Measurements from ENCODE around the gene AMIGO1.
"Not testable (repeated sequence)": the region's sequence is repeated elsewhere in the genome, so short reads cannot be mapped to it uniquely, and the experiment has no call there.

The AMIGO1 gene

GRCh38 chr1:109483672-109484518 is 25.6 kb downstream of the AMIGO1 start, which contains the start of gene ATXN7L2:
Gene ATXN7L2 (plus strand): TSS chr1:109483905. CDS start chr1:109483954, 49 bp downstream.
- DNase-seq (ENCODE audit: low read depth) = peak; percentile 88

- no peak for DNase-seq (ENCODE audit: low read depth)
These were observed 26.5 kb downstream of the AMIGO1 start for GRCh38 chr1:109482791-109483671.

GRCh38 chr1:109482242-109482641 is 27.3 kb downstream of the AMIGO1 start:
- no peak for DNase-seq (ENCODE audit: low read depth)

- DNase-seq (ENCODE audit: low read depth) = no peak
These were observed 27.9 kb downstream of the AMIGO1 start for GRCh38 chr1:109481646-109482045.

GRCh38 chr1:109479901-109480300 is 29.6 kb downstream of the AMIGO1 start:
- no peak for DNase-seq (ENCODE audit: low read depth)

- no peak for DNase-seq (ENCODE audit: low read depth)
These were observed 30.2 kb downstream of the AMIGO1 start for GRCh38 chr1:109479311-109479710.

- no peak for DNase-seq (ENCODE audit: low read depth)
These were observed 30.7 kb downstream of the AMIGO1 start for GRCh38 chr1:109478806-109479205.

- no peak for DNase-seq (ENCODE audit: low read depth)
These were observed 31.7 kb downstream of the AMIGO1 start for GRCh38 chr1:109477821-109478220.

GRCh38 chr1:109476825-109477224 is 32.7 kb downstream of the AMIGO1 start:
- no peak for DNase-seq (ENCODE audit: low read depth)

- DNase-seq (ENCODE audit: low read depth) = no peak
These were observed 34.3 kb downstream of the AMIGO1 start for GRCh38 chr1:109475261-109475660.

GRCh38 chr1:109474697-109475096 is 34.8 kb downstream of the AMIGO1 start:
- no peak for DNase-seq (ENCODE audit: low read depth)

- not testable (repeated sequence) for DNase-seq (ENCODE audit: low read depth)
These were observed 36.1 kb downstream of the AMIGO1 start for GRCh38 chr1:109473284-109474057.

- DNase-seq (ENCODE audit: low read depth) = no peak
These were observed 36.7 kb downstream of the AMIGO1 start for GRCh38 chr1:109472779-109473178.

- no peak for DNase-seq (ENCODE audit: low read depth)
These were observed 39.3 kb downstream of the AMIGO1 start for GRCh38 chr1:109470245-109470644.

- no peak for DNase-seq (ENCODE audit: low read depth)
These were observed 40.6 kb downstream of the AMIGO1 start for GRCh38 chr1:109468903-109469302.

- DNase-seq (ENCODE audit: low read depth) = no peak
These were observed 41.5 kb downstream of the AMIGO1 start for GRCh38 chr1:109468061-109468460.

- no peak for DNase-seq (ENCODE audit: low read depth)
These were observed 42.2 kb downstream of the AMIGO1 start for GRCh38 chr1:109467301-109467777.

GRCh38 chr1:109466452-109467300 is 42.9 kb downstream of the AMIGO1 start, which contains the start of gene SYPL2:
Gene SYPL2 (plus strand): TSS chr1:109466546. CDS start chr1:109466844, 298 bp downstream.
- DNase-seq (ENCODE audit: low read depth) = no peak

GRCh38 chr1:109466125-109466451 is 43.4 kb downstream of the AMIGO1 start:
- DNase-seq (ENCODE audit: low read depth) = no peak

GRCh38 chr1:109457819-109458218 is 51.7 kb downstream of the AMIGO1 start:
- no peak for DNase-seq (ENCODE audit: low read depth)

Measured in fibroblast of gingiva (primary cell).